CD1c-positive myeloid dendritic cell (primary cell): ENCODE results near the gene RPUSD2.

Source experiments
- DNase-seq: peaks from one replicate; pipeline ENCODE4 v3.0.0-alpha.2; 2016; ENCODE audit errors: extremely low spot score

Gene RPUSD2

DNA sequence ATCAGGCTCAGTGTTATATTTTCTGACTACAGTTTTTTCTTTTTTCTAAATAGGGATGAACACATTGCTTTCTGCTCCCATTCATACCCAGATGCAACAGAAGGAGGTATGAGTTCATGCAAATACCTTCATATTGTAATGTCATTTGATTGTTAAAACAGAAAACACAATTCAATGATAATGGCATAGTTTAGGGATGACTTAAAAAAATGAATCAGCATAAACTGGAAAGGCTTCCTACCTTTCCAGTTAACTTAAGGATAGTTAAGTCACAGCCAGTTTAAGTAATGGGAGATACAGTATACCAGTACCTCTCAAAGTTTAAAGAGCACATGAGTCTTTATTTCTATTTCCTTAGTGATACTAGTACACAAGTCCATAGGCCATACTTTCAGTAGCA lies 49.8 kb downstream of the RPUSD2 start:
- DNase-seq: no peak

DNA sequence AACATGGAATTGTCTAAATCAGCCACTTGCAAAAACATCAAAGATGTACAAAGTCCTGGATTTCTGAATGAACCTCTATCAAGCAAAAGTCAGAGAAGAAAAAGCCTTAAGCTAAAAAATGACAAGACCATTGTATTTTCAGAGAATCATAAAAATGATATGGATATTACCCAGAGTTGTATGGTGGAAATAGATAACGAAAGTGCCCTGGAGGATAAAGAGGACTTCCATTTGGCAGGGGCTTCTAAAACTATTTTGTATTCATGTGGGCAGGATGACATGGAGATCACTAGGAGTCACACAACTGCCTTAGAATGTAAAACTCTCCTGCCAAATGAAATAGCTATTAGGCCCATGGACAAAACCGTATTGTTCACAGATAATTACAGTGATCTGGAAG lies 54.3 kb downstream of the RPUSD2 start:
- DNase-seq: no peak
